ENCODE data around the gene BLOC1S1. TPM values are rescaled to one million over a fixed set of nuclear protein-coding genes. Genes with fewer than 3 reads are reported as not detected.

BLOC1S1 gene
- total and polyA plus RNA-seq, 8 donors: 12.8 to 451 (median 239) TPM

DNA sequence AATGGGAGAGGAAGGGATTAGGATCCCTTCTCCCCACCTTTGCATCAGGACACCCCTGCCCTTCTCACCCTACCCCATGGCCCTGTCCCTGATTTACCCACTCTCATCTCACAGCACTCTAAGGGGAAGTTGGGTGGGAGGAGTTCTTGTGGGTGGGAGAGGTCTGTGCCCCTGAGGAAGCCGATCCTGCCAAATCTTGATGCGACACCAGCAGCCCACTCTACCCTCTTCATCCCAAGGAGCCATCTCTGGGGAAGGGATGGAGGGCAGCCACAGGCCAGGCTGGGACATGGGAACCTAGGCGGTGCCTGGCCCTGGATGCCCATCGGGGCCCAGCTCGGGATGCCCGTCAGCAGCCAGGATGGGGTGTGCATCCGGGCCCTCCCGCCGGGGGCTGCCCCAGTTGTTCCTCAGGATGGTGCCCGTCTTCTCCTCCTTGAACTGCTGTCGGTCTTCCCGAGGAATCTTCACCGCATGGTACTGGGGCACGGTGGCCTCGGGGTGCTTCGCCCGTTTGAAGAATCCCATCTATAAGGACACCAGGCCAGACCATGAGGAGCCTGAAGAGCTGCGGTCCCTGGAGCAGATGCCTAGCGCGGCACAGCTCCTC lies 31.0 kb upstream of the BLOC1S1 start:
- Histone ChIP-seq H3K4me3 (no peak overlapping the region), H3K4me1 (peaks cover 13 to 23% (median 17%) of the 10 kb centered on the region in 4 donors), H3K36me3 (peaks cover 0 to 45% (median 10%) of the 10 kb centered on the region in 4 donors), H3K27ac (no peak overlapping the region), H3K9me3 (no peaks in the 10 kb centered on the region), H3K27me3 (peaks cover 0 to 15% (median 0%) of the 10 kb centered on the region in 3 donors)
- DNase-seq: no peak
- intact Hi-C loops (cut with DNase I; ENCODE audit: low total_unique reads): no loop called here
- TF ChIP-seq POLR2A (IDR thresholded peaks at IDR 0.05) (no peak), POLR2AphosphoS5 (IDR thresholded peaks at IDR 0.05) (no peak), EP300 (IDR thresholded peaks at IDR 0.05) (no peak)
- TF ChIP-seq, protein P1, sequence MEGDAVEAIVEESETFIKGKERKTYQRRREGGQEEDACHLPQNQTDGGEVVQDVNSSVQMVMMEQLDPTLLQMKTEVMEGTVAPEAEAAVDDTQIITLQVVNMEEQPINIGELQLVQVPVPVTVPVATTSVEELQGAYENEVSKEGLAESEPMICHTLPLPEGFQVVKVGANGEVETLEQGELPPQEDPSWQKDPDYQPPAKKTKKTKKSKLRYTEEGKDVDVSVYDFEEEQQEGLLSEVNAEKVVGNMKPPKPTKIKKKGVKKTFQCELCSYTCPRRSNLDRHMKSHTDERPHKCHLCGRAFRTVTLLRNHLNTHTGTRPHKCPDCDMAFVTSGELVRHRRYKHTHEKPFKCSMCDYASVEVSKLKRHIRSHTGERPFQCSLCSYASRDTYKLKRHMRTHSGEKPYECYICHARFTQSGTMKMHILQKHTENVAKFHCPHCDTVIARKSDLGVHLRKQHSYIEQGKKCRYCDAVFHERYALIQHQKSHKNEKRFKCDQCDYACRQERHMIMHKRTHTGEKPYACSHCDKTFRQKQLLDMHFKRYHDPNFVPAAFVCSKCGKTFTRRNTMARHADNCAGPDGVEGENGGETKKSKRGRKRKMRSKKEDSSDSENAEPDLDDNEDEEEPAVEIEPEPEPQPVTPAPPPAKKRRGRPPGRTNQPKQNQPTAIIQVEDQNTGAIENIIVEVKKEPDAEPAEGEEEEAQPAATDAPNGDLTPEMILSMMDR (IDR thresholded peaks at IDR 0.05): no peak
- 92 to 96% (median 94%) methylated on average over 15 to 20 of the region's 20 CpGs for WGBS, 5 donors

DNA sequence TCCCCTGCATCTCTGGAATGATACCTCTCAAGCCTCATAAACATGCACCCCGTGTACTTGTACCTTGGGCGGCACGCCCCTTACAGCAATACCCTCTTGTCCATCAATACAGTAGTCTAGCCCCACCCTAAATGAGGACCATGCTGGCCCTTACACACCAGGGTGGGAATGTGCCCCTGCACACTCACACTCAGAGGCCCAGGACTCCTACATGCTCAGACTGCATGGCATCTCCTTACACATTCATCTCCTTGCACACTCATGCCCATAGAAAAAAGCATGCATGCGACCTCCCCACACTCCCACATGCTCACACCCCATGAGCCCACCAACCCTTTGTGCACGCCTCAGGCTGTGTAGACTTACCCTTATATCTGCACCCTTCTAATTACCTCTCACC lies 30.2 kb upstream of the BLOC1S1 start:
- H3K4me1 ChIP-seq: peaks cover 13 to 21% (median 17%) of the 10 kb centered on the region in 4 donors
- DNase-seq: no peak
- 81 to 92% (median 89%) methylated on average over 5 of the region's 5 CpGs for WGBS, 5 donors
- no peak overlapping the region for H3K4me3 ChIP-seq
- peaks cover 0 to 45% (median 10%) of the 10 kb centered on the region in 4 donors for H3K36me3 ChIP-seq
- H3K9me3 ChIP-seq: no peaks in the 10 kb centered on the region
- intact Hi-C loops (cut with DNase I; ENCODE audit: low total_unique reads): no loop called here
- H3K27me3 ChIP-seq: peaks cover 0 to 15% (median 0%) of the 10 kb centered on the region in 3 donors
- H3K27ac ChIP-seq: no peak overlapping the region
- TF ChIP-seq EP300 (IDR thresholded peaks at IDR 0.05) (no peak), POLR2AphosphoS5 (IDR thresholded peaks at IDR 0.05) (no peak), POLR2A (IDR thresholded peaks at IDR 0.05) (no peak)
- TF ChIP-seq, protein P1 (IDR thresholded peaks at IDR 0.05): no peak

DNA sequence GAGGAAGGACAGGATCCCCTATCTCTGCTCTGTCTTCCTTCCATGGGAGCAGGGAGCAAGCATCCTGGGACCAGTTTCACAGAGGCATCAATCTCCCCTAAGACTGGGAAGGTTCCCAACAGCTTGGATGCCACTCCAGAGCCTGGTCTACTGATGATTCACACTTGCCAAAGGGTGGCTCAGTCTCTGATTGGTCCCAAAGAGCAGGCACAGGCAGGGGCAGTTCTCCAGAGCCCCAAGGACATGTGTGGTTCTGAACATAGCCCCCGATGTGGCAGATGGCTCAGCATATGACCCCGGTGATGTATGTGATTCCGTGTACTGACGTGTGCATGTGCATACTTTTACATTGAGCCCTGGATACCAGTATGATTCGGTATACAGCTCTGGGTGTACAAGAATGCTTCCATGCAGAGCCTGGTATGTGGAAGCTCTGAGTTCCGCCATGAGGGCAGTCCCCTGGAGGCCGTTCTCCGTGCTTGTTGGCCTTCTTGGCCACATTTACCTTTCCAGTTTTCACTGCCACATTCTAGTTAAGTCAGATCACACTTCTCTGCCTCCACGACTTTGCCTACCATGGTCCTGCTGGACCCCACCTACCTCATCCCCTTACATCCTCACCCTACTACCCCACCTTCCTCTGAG lies 29.4 kb upstream of the BLOC1S1 start:
- DNase-seq: no peak
- Histone ChIP-seq H3K36me3 (peaks cover 0 to 51% (median 11%) of the 10 kb centered on the region in 4 donors), H3K9me3 (no peaks in the 10 kb centered on the region), H3K4me1 (peaks cover 8 to 12% (median 10%) of the 10 kb centered on the region in 4 donors), H3K27me3 (peaks cover 0 to 10% (median 0%) of the 10 kb centered on the region in 3 donors), H3K4me3 (no peak overlapping the region), H3K27ac (no peak overlapping the region)
- intact Hi-C loops (cut with DNase I; ENCODE audit: low total_unique reads): no loop called here
- TF ChIP-seq EP300 (IDR thresholded peaks at IDR 0.05): no peak
- TF ChIP-seq POLR2A (IDR thresholded peaks at IDR 0.05): no peak
- TF ChIP-seq POLR2AphosphoS5 (IDR thresholded peaks at IDR 0.05): no peak
- TF ChIP-seq, protein P1 (IDR thresholded peaks at IDR 0.05): no peak
- WGBS, 5 donors: 85 to 94% (median 90%) methylated on average over 9 of the region's 9 CpGs

DNA sequence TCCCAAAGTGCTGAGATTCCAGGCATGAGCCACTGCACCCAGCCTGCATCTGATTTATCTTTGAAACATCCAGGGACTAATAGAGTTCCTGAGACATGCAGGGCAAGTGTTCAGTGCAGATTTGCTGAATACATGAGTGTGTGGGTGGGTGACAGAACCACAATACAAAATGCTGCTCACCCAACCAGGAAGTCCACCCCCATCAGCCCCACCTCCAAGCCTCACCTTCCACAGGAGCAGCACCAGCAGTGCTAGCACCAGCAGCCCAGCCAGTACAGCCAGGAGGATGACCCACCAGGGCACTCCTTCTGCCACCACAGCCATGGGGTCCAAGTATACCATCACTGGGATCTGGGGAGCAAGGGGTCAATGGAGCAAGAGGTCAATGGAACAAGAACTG lies 28.1 kb upstream of the BLOC1S1 start:
- Histone ChIP-seq H3K27ac (no peak overlapping the region), H3K4me3 (no peak overlapping the region), H3K27me3 (peaks cover 0 to 5% (median 0%) of the 10 kb centered on the region in 3 donors), H3K36me3 (peaks cover 0 to 63% (median 16%) of the 10 kb centered on the region in 4 donors), H3K4me1 (no peaks in the 10 kb centered on the region), H3K9me3 (no peaks in the 10 kb centered on the region)
- no peak for DNase-seq
- intact Hi-C loops (cut with DNase I; ENCODE audit: low total_unique reads): no loop called here
- TF ChIP-seq POLR2A (IDR thresholded peaks at IDR 0.05) (no peak), EP300 (IDR thresholded peaks at IDR 0.05) (no peak), POLR2AphosphoS5 (IDR thresholded peaks at IDR 0.05) (no peak)
- TF ChIP-seq, protein P1 (IDR thresholded peaks at IDR 0.05): no peak
